AG08395 (cell line): ENCODE measurements around the gene OSBPL9.
"Not testable (repeated sequence)": the region's sequence is repeated elsewhere in the genome, so short reads cannot be mapped to it uniquely, and the experiment has no call there.

Experiments
- DNase-seq: peaks from one replicate; pipeline ENCODE4 v3.0.0; 2012; ENCODE audit warnings: mixed read lengths, low spot score

OSBPL9 gene

DNA sequence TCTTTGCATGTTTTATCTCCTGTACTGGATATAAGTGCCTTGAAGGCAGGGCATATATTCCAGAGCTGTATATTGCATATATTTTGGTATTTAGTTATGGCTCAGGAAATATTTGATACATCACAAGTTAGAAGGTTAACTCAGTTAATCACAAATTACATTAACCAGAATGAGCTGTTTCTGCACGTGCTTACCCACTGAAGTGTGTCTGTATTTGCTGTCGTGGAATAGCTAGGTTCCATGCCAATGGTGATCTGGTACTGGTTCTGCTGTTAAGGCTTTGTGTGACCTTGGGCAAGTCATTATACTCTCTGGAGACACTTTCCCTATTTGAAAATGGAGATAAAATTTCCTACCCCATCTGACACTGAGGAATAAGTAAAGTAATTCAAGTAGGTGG, 50.7 kb downstream of the OSBPL9 start:
- DNase-seq, result no peak

DNA sequence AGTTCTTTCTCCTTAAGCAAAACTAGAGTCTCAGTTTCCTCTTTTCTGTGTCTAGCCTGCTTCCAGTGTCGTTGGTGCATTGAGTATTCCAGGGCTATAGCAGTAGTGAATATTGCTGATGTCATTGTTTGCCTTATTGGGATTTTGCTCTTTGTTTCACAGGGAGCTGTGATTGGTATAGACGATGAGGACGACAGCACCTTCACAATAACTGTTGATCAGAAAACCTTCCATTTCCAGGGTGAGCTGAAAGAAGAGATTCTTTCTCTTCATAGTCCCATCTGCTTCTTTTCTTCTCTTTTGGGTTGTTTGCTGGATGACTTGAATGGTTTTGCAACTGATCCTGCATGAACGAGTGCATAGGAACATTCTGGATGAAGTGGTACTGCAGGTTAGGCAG, 52.4 kb downstream of the OSBPL9 start:
- DNase-seq, result no peak

DNA sequence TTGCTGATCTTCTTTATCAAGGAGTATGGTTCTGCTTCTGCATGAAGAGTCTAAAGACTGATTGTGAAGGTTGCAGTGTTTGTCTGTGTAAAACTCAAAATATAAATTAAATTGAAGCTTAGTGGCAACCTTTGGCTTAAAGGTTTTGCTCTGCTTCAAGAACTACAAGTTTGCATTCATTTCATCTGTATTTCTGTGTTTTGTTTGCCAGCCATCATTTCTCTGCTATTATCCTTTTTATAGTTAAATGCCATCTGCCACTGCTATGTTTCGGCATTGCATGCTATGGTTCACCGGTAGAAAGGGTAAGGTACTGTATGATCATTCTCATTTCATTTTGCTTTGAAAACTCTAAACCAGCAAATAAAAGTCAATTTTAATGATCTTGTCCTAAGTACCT, 52.9 kb downstream of the OSBPL9 start:
- no peak for DNase-seq

DNA sequence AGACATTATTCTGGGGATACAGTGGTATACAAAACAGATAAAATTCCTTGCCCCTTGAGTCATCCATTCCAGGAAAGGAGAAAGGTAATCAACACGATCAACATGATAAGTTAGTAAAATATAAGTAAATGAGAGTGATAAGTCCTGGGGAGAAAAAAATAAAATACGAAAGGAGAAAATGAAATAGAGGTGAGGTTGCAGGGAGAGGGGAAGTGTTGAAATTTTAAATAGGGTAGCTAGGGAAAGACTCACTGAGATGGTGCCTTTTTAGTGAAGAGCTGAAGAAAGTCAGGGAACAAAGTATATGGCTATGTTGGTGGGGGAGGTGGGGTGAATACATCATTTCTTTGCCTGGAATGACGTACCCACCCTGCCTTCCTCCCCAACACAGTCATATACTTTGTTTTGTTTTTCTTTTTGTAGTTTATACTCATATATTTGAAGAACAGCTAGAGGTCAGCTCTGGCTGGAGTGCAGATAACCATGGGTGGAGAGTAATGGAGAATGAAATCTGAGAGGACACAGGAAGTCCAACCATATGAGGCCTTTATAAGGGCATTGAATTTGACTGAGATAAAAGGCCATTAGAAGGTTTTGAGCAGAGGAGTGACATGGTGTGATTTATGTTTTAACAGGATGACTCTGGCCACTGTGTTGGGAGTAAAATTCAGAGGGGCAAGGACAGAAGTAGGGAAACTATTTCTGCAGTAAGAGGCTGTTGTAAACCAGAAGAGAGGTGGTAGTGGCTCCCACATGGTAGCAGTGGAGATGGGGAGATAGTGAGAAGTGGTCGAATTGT, 54.8 kb downstream of the OSBPL9 start:
- DNase-seq, result no peak

DNA sequence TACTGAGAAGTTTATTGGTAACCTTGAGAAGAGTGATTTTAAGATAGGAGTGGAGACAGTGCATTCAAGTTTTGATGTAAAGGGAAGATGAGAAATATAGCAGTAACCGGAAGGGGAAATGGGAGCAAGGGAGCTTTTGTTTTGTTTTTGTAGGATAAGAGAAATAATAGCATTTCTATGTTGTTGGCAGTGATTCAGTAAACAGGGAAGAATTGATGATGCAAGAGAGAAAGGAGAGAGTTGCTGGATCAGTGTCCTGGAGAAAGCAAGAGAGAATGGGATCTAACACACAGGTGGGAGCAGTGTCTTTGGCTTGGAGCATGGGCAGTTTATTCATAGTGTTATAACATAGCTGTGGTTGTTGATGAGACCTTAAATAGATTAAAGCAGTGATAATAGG, 56.4 kb downstream of the OSBPL9 start:
- no peak for DNase-seq

DNA sequence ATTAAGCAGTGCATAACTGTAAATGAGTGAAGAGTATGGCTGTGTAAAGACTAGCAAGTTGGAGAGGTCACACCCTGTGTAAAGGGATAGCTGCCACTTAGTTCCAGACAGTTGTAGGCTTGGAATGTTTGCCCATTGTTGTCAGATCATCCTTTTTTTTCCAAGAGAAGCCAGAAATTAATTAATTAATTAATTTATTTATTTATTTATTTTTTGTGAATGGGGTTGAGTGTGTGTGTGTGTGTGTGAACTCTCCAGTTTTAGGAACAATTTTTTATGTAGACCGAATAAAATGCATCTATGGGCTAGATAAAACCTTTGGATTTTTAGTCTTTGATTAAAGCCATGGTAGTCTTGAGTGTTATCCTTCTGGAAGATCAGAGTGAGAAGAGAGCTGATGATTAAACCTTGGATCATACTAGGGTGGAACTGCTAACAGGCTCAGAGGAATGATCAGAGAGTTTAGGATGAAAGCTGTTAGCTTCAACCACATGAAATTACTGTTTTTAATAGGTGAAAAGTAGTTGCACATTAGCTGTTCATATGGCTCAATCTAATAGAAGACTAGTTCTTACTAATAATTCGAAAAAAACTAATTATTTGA, 58.4 kb downstream of the OSBPL9 start:
- peak; percentile 26 for DNase-seq

DNA sequence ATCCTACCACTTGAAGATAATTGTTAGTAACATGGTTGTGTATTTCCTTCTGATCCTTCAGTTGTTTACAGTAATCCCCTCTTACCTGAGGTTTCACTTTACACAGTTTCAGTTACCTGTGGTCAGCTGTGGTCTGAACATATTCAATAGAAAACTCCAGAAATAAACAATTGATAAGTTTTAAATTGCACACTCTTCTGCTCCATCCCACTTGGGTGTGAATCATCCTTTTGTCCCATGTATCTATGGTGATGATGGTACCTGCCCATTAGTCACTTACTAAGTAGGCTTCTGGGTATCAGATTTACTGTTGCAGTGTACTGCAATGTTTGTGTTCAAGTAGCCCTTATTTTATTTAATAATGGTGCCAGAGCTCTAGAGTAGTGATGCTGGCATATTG, 62.5 kb downstream of the OSBPL9 start:
- DNase-seq, result no peak

DNA sequence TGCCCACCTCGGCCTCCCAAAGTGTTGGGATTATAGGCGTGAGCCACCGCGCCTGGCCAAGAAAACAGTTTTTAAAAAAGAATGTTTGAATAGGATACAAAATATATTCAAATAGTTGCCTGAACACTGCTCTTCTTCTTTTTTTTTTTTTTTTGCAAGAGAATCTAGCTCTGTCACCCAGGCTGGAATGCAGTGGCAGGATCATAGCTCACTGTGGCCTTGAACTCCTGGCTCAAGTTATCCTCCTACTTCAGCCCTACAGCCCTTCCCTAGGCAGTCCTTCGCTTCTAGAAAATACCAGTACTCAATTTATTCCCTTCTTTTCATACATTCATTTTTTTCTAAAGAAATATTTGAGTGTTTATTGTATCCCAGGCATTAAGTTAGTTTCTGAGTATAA, 67.9 kb downstream of the OSBPL9 start:
- no peak for DNase-seq

DNA sequence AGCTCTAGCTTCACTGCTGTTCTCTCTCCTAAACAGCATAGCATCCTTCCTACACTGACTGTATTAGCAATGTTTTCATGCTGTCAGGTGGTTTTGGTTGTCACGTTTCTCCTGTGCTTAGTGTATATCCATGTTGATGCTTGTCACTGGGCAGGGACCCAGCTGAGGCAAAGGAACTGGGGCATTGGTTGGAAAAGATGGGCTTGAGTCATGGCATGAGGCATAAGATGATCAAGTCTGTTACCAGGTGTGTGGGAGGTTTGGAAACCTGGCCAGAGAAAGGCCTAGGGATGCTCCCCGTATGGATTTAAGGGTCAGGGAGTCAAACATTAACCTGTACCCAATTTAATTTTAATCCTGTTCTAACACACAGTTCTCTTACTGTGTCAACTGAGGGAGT, 69.6 kb downstream of the OSBPL9 start:
- DNase-seq, result no peak

DNA sequence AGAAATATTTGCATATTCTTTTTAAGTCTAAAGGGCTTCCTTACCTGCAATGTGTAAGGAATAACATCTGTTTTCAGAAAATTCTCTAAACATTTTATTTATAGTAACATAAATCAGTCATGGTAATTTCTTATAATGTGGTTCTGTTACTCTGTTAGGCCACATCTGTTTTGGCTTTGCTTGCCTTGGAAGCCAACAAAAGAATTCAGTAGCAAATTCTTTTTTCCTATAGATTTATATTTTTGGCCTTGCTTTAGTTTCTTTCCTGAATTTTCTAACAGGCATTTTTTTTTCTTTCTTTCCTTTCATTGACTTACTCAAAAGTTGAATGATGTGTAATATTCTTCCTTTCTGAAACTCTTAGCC, 72.2 kb downstream of the OSBPL9 start:
- DNase-seq, result no peak

DNA sequence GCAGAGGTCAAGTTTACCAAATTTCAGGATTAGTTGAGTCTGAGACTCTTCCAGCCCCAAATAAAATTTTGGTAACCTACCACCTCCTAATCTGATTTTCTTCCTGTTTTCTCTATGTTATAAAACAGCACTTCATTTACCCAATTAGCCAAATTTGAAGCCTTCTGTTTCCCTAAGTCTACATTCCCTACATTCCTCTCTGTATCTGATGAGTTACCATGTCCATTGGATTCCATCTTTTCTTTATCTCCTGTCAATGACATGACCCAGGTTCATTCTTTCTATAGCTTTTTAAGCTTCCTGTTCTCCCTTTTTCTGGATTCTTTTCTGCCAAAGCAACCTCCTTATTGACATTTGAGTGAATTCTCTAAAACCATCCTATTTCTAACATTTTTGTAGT, 72.8 kb downstream of the OSBPL9 start:
- DNase-seq, result no peak

DNA sequence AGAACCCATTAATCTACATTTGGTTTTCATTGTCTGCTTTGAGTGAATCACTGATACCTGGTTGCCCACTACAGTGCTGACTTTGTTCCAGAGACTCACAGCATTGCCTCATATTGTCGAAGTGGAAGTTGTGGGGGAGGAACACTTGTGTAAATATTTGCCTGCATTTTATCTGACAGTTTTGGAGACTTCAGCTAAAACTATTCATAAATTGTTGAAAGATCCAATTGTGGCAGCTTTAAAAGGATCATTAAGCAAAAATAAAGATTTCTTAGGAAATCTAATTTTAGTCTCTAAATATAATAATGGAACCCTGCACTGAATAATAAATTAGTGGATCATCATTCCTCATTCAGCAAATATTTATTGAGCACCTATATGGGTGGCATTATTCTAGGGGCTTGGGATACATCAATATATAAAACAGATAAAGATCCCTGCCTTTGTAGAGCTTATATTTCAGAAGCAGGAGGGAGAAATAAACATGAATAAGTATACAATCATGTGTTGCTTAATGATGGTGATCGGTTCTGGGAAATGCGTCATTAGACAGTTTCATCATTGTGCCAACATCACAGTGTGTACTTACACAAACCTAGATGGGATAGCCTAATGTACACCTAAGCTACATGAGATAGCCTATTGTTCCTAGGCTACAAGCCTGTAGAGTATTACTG, 73.5 kb downstream of the OSBPL9 start:
- DNase-seq, result no peak

DNA sequence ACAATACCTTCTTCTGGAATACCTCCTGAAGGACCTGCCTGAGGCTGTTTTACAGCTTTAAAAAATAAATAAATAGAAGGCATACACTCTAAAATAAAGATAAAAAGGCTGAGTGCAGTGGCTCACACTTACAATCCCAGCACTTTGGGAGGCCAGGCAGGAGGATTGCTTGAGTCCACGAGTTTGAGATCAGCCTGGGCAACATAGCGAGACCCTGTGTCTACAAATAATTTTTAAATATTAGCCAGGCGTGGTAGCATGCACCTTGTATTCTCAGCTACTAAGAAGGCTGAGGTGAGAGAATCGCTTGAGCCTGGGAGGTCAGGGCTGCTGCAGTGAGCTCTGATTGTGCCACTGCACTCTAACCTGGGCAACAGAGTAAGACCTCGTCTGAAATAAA, 75.0 kb downstream of the OSBPL9 start:
- DNase-seq, result no peak

DNA sequence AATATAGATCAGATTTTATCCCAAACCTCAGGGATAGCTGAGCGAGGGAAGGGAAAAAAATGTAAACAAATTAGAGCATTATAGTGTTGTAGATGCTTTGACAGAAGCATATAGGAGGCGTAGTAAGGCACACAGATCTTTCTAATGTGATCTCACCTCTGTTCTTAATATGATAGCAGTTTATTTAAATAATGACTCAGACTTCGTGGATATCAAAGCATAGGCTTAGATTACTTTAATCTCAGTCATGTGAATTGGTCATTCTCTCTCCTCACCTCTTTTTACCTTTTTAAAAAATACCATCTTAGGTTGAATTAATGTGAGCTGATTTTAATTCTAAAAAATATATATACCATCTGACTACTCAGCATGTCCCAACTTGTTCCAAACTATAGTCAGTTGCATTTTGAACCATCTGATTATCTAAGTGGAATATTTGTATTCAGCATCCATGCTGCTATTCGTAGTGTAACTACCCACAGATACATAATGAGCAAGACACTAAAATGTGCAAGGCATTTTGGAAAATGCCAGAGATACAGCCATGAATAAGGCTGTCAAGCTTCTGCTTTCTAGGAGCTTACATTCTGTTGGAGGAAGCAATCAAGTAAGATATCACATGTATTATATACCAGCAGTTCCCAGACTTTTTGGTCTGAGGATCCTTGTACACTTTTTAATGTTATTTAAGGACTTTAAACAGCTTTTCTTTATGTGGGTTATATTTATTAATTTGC, 76.7 kb downstream of the OSBPL9 start:
- DNase-seq, result no peak

DNA sequence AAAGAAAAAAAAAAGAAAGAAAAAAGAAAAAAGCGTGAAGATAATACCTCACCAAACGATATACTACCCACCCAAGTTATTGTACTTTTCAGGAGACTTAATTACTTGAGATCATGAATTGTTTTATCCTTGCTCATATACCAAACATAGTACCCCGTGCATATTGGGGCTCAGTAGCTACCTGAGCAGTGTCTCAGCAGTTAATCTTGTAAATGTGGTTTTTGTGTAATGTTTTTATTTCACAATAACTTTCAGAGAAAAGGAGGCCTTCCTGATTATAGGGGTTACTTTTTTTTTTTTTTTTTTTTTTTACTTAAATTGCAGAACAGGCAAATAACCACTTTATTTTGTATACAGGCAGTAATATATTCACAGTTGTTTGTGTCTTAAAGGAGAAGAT, 80.3 kb downstream of the OSBPL9 start:
- DNase-seq, result no peak

DNA sequence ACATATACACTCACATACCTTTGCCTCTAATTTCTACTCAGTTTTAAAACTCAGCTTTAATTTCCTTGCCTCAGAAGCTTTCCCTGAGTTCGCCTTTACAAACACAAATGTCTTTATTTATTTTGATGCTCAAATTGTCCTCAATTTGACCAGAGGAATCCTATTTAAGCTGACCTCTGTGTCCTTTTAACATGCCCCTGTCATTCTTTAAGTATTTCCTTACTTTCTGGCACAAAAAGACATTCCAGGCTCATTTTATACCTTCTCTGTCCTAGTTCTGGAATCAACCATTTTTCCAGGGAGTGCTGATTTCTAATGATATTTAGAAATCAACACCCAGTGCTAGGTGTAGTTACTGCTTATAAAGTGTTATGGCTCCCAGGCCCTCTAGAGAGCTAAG, 82.5 kb downstream of the OSBPL9 start:
- no peak for DNase-seq

DNA sequence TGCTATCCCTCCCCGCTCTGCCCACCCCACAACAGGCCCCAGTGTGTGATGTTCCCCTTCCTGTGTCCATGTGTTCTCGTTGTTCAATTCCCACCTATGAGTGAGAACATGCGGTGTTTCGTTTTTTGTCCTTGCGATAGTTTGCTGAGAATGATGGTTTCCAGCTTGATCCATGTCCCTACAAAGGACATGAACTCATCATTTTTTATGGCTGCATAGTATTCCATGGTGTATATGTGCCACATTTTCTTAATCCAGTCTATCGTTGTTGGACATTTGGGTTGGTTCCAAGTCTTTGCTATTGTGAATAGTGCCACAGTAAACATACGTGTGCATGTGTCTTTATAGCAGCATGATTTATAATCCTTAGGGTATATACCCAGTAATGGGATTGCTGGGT, 84.9 kb downstream of the OSBPL9 start:
- DNase-seq, result not testable (repeated sequence)

DNA sequence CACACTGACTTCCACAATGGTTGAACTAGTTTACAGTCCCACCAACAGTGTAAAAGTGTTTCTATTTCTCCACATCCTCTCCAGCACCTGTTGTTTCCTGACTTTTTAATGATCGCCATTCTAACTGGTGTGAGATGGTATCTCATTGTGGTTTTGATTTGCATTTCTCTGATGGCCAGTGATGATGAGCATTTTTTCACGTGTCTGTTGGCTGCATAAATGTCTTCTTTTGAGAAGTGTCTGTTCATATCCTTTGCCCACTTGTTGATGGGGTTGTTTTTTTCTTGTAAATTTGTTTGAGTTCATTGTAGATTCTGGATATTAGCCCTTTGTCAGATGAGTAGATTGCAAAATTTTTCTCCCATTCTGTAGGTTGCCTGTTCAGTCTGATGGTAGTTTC, 85.3 kb downstream of the OSBPL9 start:
- DNase-seq, result not testable (repeated sequence)

DNA sequence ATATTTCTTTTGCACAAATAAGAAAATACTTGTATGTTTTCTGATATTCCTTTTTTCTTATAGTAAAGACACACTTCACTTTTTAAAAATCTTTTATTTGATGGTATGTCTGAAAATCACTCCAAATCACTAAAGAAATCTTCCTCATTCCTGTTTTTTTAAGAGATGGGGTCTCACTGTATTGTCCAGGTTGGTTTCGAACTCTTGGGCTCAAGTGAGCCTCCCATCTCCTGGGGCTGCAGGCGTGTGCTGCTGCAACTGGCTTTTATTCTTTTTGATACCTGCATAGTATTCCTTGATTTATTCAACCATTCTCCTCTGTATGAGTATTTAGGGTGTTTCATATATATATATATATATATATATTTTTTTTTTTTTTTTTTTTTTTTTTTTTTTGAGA, 88.1 kb downstream of the OSBPL9 start:
- DNase-seq, result no peak

DNA sequence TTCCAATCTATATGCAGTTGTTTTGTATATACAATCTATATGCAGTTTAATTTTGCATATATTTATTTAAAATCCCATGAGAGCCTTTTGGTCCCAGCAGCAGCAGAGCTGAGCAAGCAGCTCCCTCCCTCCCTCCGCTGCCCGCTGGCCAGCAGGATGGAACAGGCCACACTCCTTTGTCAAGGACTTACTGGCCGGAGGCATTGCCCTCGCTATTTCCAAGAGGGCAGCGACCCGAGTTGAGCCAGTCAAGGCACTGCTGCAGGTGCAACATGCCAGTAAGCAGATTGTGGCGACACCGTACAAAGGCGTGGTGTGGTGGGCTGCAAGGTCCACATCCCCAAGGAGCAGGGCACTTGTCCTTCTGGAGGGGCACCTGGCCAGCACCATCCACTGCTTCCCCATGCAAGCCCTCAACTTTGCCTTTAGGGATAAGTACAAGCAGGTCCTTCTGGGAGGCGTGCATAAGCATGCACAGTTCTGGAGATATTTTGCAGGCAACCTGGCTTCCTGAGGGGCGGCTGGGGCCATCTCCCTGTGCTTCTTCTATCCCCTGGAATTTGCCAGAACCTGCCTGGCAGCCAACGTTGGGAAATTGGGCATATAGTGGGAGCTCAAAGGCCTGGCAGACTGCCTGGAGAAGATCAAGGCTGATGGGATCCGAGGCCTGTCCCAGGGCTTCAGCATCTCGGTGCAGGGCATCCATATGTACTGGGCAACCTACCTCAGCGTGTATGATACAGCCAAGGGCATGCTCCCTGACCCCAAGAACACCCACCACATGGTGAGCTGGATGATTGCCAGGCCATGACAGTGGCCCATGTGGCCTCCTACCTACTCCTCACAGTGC, 92.2 kb downstream of the OSBPL9 start:
- DNase-seq, result no peak

DNA sequence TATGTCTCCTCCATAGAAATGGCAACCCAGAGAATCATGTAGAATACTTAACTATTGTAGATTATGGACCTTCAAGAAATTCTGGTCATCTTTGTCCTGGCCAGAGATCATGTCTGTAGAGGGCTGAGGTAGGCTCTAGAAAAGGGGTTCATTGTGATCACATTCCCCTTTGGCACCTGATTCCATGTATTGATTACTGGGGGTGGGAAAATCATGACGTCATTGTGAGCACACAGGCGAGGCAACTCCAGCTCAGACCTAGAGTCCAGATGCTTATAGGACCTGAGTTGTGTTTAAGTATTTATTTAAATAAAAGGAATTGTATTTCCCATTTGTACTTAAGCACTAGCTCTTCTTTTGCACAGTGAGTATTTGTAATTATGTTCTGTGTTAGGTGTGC, 93.1 kb downstream of the OSBPL9 start:
- no peak for DNase-seq

DNA sequence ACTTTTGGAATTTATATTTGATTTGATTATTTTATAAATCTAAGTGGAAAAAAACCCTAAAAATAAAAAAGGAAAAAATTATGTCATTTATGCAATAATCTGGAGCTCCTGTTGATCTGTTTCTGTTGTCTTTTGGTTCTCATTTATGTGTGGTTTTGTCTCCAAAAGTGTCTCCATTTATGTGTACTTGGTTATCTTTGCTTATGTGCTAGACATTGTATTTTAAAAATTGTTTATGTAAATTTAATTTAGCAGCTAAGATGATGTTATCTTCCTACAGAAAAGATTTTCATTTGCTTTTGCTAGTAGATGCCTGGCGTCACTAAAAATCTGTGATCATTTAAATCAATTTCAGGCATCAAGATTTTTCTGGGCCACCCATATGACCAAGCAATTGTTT, 95.7 kb downstream of the OSBPL9 start:
- no peak for DNase-seq
